AG04450 (cell line): ENCODE measurements around the gene GBP1. TPM values are rescaled to one million over a fixed set of nuclear protein-coding genes. Genes with fewer than 3 reads are reported as not detected.
"Not testable (repeated sequence)": the region's sequence is repeated elsewhere in the genome, so short reads cannot be mapped to it uniquely, and the experiment has no call there.

Source experiments
- CTCF ChIA-PET: fragments of 300-600, 350-600 bp; formaldehyde crosslinking; extraction: SDS; loops from one replicate; lab custom pipeline; 2022; ENCODE audit warnings: antibody characterized with exemption, inconsistent platforms; lab: Charles Lee
- POLR2A ChIA-PET: fragments of 350-600 bp; formaldehyde crosslinking; extraction: SDS; loops from one replicate; lab custom pipeline; 2021; ENCODE audit warnings: antibody characterized with exemption, inconsistent platforms; lab: Yijun Ruan, JAX
- DNase-seq: peaks from one replicate; pipeline ENCODE4 v3.0.0-alpha.2; 2011; ENCODE audit warnings: low read depth, low spot score
- H3K27ac ChIP-seq: one replicate; pipeline ENCODE4 v1.5.1; 2012; ENCODE audit warnings: low read depth, low read length, control low read depth
- H3K27me3 ChIP-seq: one replicate; pipeline ENCODE4 v1.6.0; 2012; ENCODE audit warnings: low read length; ENCODE audit not compliant: control insufficient read depth, insufficient read depth
- H3K4me3 ChIP-seq: 2 replicates; pipeline ENCODE4 v1.5.1; 2011; ENCODE audit warnings: mild to moderate bottlenecking, low read depth, low read length, control low read depth
- H3K9me3 ChIP-seq: 2 replicates; pipeline ENCODE4 v1.5.1; 2012; ENCODE audit warnings: low read length; ENCODE audit not compliant: control insufficient read depth, insufficient read depth
- polyA plus RNA-seq: library from polyadenylated mRNA; depleted of rRNA; stranded (reverse); fragments of >200 nt; gene quantifications from 2 replicates; pipeline ENCODE4 v1.2.3, GENCODE V29; 2011
- TF ChIP-seq, protein P1 (sequence below): IDR thresholded peaks from 2 replicates; pipeline ENCODE4 v1.5.1; 2011; ENCODE audit warnings: low read depth, low read length, control low read depth, inconsistent platforms

GBP1 gene
- polyA plus RNA-seq, 1 experiment, result 103 TPM

DNA sequence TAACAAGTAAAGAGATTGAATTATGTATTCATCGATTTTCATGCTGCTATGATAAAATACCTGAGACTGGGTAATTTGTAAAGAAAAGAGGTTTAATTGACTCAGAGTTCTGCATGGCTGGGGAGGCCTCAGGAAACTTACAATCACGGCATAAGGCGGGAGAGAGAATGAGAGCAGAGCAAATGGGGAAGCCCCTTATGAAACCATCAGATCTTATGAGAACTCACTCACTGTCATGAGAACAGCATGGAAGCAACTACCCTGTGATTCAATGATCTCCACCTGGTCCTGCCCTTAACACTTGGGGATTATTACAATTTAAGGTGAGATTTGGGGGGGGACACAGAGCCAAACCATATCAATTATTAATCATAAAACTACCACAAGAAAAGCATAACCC is 39.1 kb downstream of the GBP1 start:
- H3K27me3 ChIP-seq, result no peaks in the 10 kb centered on the region
- DNase-seq, result no peak
- POLR2A ChIA-PET, result no interaction called here
- CTCF ChIA-PET, result no interaction called here
- TF ChIP-seq, protein P1, sequence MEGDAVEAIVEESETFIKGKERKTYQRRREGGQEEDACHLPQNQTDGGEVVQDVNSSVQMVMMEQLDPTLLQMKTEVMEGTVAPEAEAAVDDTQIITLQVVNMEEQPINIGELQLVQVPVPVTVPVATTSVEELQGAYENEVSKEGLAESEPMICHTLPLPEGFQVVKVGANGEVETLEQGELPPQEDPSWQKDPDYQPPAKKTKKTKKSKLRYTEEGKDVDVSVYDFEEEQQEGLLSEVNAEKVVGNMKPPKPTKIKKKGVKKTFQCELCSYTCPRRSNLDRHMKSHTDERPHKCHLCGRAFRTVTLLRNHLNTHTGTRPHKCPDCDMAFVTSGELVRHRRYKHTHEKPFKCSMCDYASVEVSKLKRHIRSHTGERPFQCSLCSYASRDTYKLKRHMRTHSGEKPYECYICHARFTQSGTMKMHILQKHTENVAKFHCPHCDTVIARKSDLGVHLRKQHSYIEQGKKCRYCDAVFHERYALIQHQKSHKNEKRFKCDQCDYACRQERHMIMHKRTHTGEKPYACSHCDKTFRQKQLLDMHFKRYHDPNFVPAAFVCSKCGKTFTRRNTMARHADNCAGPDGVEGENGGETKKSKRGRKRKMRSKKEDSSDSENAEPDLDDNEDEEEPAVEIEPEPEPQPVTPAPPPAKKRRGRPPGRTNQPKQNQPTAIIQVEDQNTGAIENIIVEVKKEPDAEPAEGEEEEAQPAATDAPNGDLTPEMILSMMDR, result no peak
- H3K4me3 ChIP-seq, result no peak overlapping the region
- H3K27ac ChIP-seq, result no peak overlapping the region
- no peaks in the 10 kb centered on the region for H3K9me3 ChIP-seq

DNA sequence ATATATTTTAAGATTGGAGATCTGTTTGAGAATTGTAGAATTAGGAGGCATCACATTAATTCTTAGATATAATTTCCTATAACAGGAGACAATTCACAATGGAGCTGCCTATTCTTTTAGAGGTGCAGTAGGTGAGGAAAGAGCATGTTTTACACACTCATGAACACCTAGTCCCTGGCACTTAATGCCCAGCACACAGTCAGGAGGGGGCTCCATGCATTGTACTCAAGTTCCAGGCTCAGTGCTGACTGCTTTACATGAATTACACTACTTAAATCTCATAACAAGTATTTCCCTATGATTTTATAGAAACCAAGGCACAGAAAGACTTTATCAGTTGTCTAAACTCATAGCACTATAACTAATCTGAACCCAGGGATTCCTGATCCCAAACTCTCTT is 42.0 kb downstream of the GBP1 start:
- Histone ChIP-seq H3K4me3 (peak overlapping the region; percentile 31), H3K27ac (peak overlapping the region; percentile 62), H3K27me3 (no peaks in the 10 kb centered on the region), H3K9me3 (no peaks in the 10 kb centered on the region)
- POLR2A ChIA-PET, result interaction anchor here (2.1 kb wide), 1 partner anchor 42 kb away, joined by 7 read pairs; the partner anchor contains the start of gene GBP1
- CTCF ChIA-PET, result interaction anchor here (1.1 to 3.0 kb wide), 4 partner anchors 24 to 126 kb away, joined by 4 to 29 read pairs (median 5); no protein-coding TSS in a partner anchor
- DNase-seq, result no peak
- TF ChIP-seq, protein P1, result no peak

GRCh38 chr1:89022167-89022959 is 42.6 kb downstream of the GBP1 start, which contains the start of gene GBP3:
Gene GBP3, minus strand, starts transcription at chr1:89022866. Its CDS starts 2,145 bp downstream, at chr1:89020721.
- POLR2A ChIA-PET, result interaction anchor here (0.6 to 2.1 kb wide), 3 partner anchors 42 to 812 kb away, joined by 3 to 7 read pairs (median 3); partner anchors contain the start of gene GBP1
- DNase-seq, result peak; percentile 11
- CTCF ChIA-PET, result interaction anchor here (1.0 to 3.0 kb wide), 6 partner anchors 10 to 336 kb away, joined by 3 to 29 read pairs (median 5); no protein-coding TSS in a partner anchor

GRCh38 chr1:89018318-89018717 is 46.7 kb downstream of the GBP1 start:
- H3K27me3 ChIP-seq, DNase-seq, H3K27ac ChIP-seq, POLR2A ChIA-PET, H3K4me3 ChIP-seq, H3K9me3 ChIP-seq, CTCF ChIA-PET: not testable (repeated sequence)

More at GRCh38 chr1:89022167-89022959, 42.6 kb downstream of the GBP1 start, which contains the start of gene GBP3:
- TF ChIP-seq, protein P1, result no peak
- no peaks in the 10 kb centered on the region for H3K27me3 ChIP-seq
- no peaks in the 10 kb centered on the region for H3K9me3 ChIP-seq
- H3K27ac ChIP-seq, result peak within 1 kb of the TSS; percentile 83
- H3K4me3 ChIP-seq, result peak within 1 kb of the TSS; percentile 79

- DNase-seq, result no peak
- TF ChIP-seq, protein P1, result no peak
- no peak overlapping the region for H3K27ac ChIP-seq
- no peaks in the 10 kb centered on the region for H3K9me3 ChIP-seq
- no peaks in the 10 kb centered on the region for H3K27me3 ChIP-seq
- ChIA-PET CTCF (interaction anchor here (1.6 kb wide), 1 partner anchor 35 kb away, joined by 4 read pairs; no protein-coding TSS in a partner anchor), POLR2A (no interaction called here)
- H3K4me3 ChIP-seq, result no peak overlapping the region
These were observed 56.5 kb downstream of the GBP1 start for GRCh38 chr1:89008511-89008910.
